H1 (cell line): ENCODE results near the gene PMFBP1. TPM values are rescaled to one million over a fixed set of nuclear protein-coding genes. Genes with fewer than 3 reads are reported as not detected.

Source experiments
- CTCF ChIA-PET: fragments of 300-600 bp; sonication (Branson Sonifier 250); formaldehyde crosslinking; loops from one replicate; lab custom pipeline; 2021; ENCODE audit not compliant: partially characterized antibody; lab: Charles Lee
- POLR2A ChIA-PET: fragments of 300-600 bp; sonication (Branson Sonifier 250); formaldehyde crosslinking; loops from one replicate; lab custom pipeline; 2021; ENCODE audit warnings: inconsistent platforms; ENCODE audit not compliant: partially characterized antibody; lab: Charles Lee
- DNase-seq, 2 experiments: peaks; one replicate each; pipeline versions ENCODE4 v3.0.0 to v3.0.0-alpha.2; 2010 to 2022; ENCODE audit warnings: low spot score in 2 of 2, low read depth in 1 of 2, mixed read lengths in 1 of 2
- FAIRE-seq: peaks from 2 replicates; lab custom pipeline; 2011; peaks lifted over from hg19 to GRCh38; lab: Jason Lieb, UNC
- H2AFZ ChIP-seq: 2 replicates; pipeline ENCODE4 v1.8.1; 2012; ENCODE audit warnings: low read length, inconsistent platforms
- H2AK5ac ChIP-seq: 2 replicates; pipeline ENCODE4 v1.6.1; 2013; ENCODE audit warnings: low read depth, low read length
- H2BK120ac ChIP-seq: replicated peaks from 2 replicates; pipeline ENCODE3; 2013; ENCODE audit warnings: low read depth, low read length, inconsistent platforms
- H2BK12ac ChIP-seq: 2 replicates; pipeline ENCODE4 v1.6.1; 2013; ENCODE audit warnings: low read depth, low read length
- H2BK15ac ChIP-seq: 2 replicates; pipeline ENCODE4 v1.6.1; 2013; ENCODE audit warnings: low read length
- H2BK20ac ChIP-seq: 2 replicates; pipeline ENCODE4 v1.6.1; 2013; ENCODE audit warnings: low read length
- H2BK5ac ChIP-seq: 2 replicates; pipeline ENCODE4 v1.6.1; 2013; ENCODE audit warnings: low read depth, low read length
- H3K14ac ChIP-seq: 2 replicates; pipeline ENCODE4 v1.6.1; 2013; ENCODE audit warnings: inconsistent platforms; ENCODE audit not compliant: insufficient read length
- H3K18ac ChIP-seq: 2 replicates; pipeline ENCODE4 v1.6.1; 2013; ENCODE audit warnings: low read length; ENCODE audit errors: extremely low read depth
- H3K23ac ChIP-seq: 2 replicates; pipeline ENCODE4 v1.6.1; 2013; ENCODE audit warnings: inconsistent platforms; ENCODE audit not compliant: insufficient read length
- H3K23me2 ChIP-seq: 2 replicates; pipeline ENCODE4 v1.6.1; 2013; ENCODE audit warnings: low read depth, low read length
- H3K27ac ChIP-seq: 2 replicates; pipeline ENCODE4 v1.6.1; 2011; ENCODE audit warnings: low read depth, low read length, inconsistent platforms
- H3K27me3 ChIP-seq, 4 experiments: replicated peaks in 1 of 4; 1 replicate in 1 of 4; 2 replicates in 3 of 4; pipeline versions ENCODE4 v1.6.1 to v1.8.1; 2011 to 2013; ENCODE audit warnings: low read length in 3 of 4, mild to moderate bottlenecking in 3 of 4, inconsistent platforms in 2 of 4, mixed read lengths in 2 of 4, moderate library complexity in 1 of 4; ENCODE audit not compliant: control insufficient read depth in 3 of 4, insufficient read depth in 3 of 4; ENCODE audit errors: extremely low read depth in 1 of 4
- H3K36me3 ChIP-seq, 4 experiments: 2 replicates each; pipeline versions ENCODE4 v1.6.1 to v1.8.1; 2011 to 2013; ENCODE audit warnings: mild to moderate bottlenecking in 4 of 4, low read length in 3 of 4, moderate library complexity in 2 of 4, control low read depth in 1 of 4, inconsistent platforms in 1 of 4; ENCODE audit not compliant: insufficient read depth in 4 of 4, control insufficient read depth in 2 of 4
- H3K4ac ChIP-seq: replicated peaks from 2 replicates; pipeline ENCODE3; 2013; ENCODE audit warnings: low read length, low read depth, mixed read lengths, inconsistent platforms; ENCODE audit not compliant: insufficient read length
- H3K4me1 ChIP-seq, 4 experiments: replicated peaks in 1 of 4; 1 replicate in 1 of 4; 2 replicates in 3 of 4; pipeline versions ENCODE4 v1.6.1 to v1.8.1; 2011 to 2013; ENCODE audit warnings: low read length in 3 of 4, inconsistent platforms in 2 of 4, mixed read lengths in 1 of 4; ENCODE audit not compliant: insufficient read depth in 4 of 4, control insufficient read depth in 3 of 4
- H3K4me2 ChIP-seq, 2 experiments: 2 replicates each; pipeline versions ENCODE4 v1.6.1 to v1.8.1; 2011 to 2013; ENCODE audit warnings: low read depth in 2 of 2, low read length in 2 of 2, control low read depth in 1 of 2, inconsistent platforms in 1 of 2, mild to moderate bottlenecking in 1 of 2; ENCODE audit not compliant: insufficient read depth in 1 of 2
- H3K4me3 ChIP-seq, 4 experiments: fragments of 200-600, 300-600 bp in 1 of 4; sonication (generic), shearing (Covaris generic), sonication (Bioruptor Twin) in 1 of 4; 2 replicates each; pipeline versions ENCODE4 v1.5.1 to v1.8.1; 2011 to 2016; ENCODE audit warnings: low read length in 4 of 4, low read depth in 3 of 4, control low read depth in 2 of 4, inconsistent platforms in 2 of 4, mild to moderate bottlenecking in 2 of 4, mixed read lengths in 1 of 4, moderate library complexity in 1 of 4; ENCODE audit not compliant: insufficient read depth in 2 of 4; ENCODE audit errors: extremely low read depth in 1 of 4
- H3K56ac ChIP-seq: replicated peaks from 2 replicates; pipeline ENCODE3; 2013; ENCODE audit warnings: low read depth, mild to moderate bottlenecking, mixed read lengths, low read length, inconsistent platforms; ENCODE audit not compliant: insufficient read length
- H3K79me1 ChIP-seq: 2 replicates; pipeline ENCODE4 v1.6.1; 2013; ENCODE audit warnings: low read depth, low read length, control low read depth
- H3K79me2 ChIP-seq, 2 experiments: 2 replicates each; pipeline versions ENCODE4 v1.6.1 to v1.8.1; 2012 to 2013; ENCODE audit warnings: low read length in 2 of 2, mild to moderate bottlenecking in 2 of 2, inconsistent platforms in 1 of 2; ENCODE audit not compliant: insufficient read depth in 2 of 2, control insufficient read depth in 1 of 2
- H3K9ac ChIP-seq, 4 experiments: replicated peaks in 1 of 4; 1 replicate in 1 of 4; 2 replicates in 3 of 4; pipeline versions ENCODE4 v1.6.1 to v1.8.1; 2011 to 2013; ENCODE audit warnings: low read depth in 3 of 4, low read length in 3 of 4, control low read depth in 2 of 4, mild to moderate bottlenecking in 2 of 4, moderate library complexity in 2 of 4, inconsistent platforms in 1 of 4; ENCODE audit errors: extremely low read depth in 1 of 4
- H3K9me3 ChIP-seq, 2 experiments: 2 replicates each; pipeline versions ENCODE4 v1.6.1 to v1.8.1; 2012 to 2013; ENCODE audit warnings: mild to moderate bottlenecking in 2 of 2, moderate library complexity in 2 of 2, control low read depth in 1 of 2, inconsistent platforms in 1 of 2, low read depth in 1 of 2, low read length in 1 of 2, mixed read lengths in 1 of 2; ENCODE audit not compliant: insufficient read depth in 2 of 2
- H4K20me1 ChIP-seq, 2 experiments: replicated peaks in 1 of 2; 2 replicates each; pipeline versions ENCODE3 to v1.8.1; 2011 to 2013; ENCODE audit warnings: inconsistent platforms in 2 of 2, low read length in 2 of 2, mild to moderate bottlenecking in 1 of 2; ENCODE audit not compliant: insufficient read depth in 2 of 2, control insufficient read depth in 1 of 2
- H4K5ac ChIP-seq: 2 replicates; pipeline ENCODE4 v1.6.1; 2013; ENCODE audit warnings: low read length, low read depth, mixed read lengths, inconsistent platforms; ENCODE audit not compliant: insufficient read length
- H4K8ac ChIP-seq: 2 replicates; pipeline ENCODE4 v1.8.0; 2013; ENCODE audit warnings: mild to moderate bottlenecking, moderate library complexity, low read length, inconsistent platforms; ENCODE audit not compliant: insufficient read depth; ENCODE audit errors: extremely low read depth
- H4K91ac ChIP-seq: replicated peaks from 2 replicates; pipeline ENCODE3; 2013; ENCODE audit warnings: low read length, mixed read lengths, inconsistent platforms; ENCODE audit not compliant: insufficient read length
- ASH2L ChIP-seq: fragments of 200-600, 300-600 bp; sonication (generic); IDR thresholded peaks from one replicate; pipeline ENCODE4 v1.7.1; 2017; ENCODE audit warnings: low read length
- HDAC6 ChIP-seq: IDR thresholded peaks from one replicate; pipeline ENCODE4 v1.7.1; 2012; ENCODE audit warnings: low read depth, mild to moderate bottlenecking, inconsistent platforms, low read length, moderate library complexity
- JUN ChIP-seq: IDR thresholded peaks from 2 replicates; pipeline ENCODE4 v1.6.1; 2011; ENCODE audit warnings: low read depth, mild to moderate bottlenecking, improper control_type of control experiment, low read length
- RAD21 ChIP-seq, 2 experiments: IDR thresholded peaks in 1 of 2; conservative IDR thresholded peaks in 1 of 2; 2 replicates each; pipeline ENCODE4 v1.6.1; 2011; ENCODE audit warnings: low read depth in 2 of 2, low read length in 2 of 2, improper control_type of control experiment in 1 of 2, inconsistent platforms in 1 of 2, mild to moderate bottlenecking in 1 of 2, moderate library complexity in 1 of 2
- SRF ChIP-seq: IDR thresholded peaks from 2 replicates; pipeline ENCODE4 v1.6.1; 2011; ENCODE audit warnings: mild to moderate bottlenecking, low read depth, low read length, moderate library complexity
- WGBS, 2 experiments: shearing (Covaris generic) in 1 of 2; methylation state at CpG; one replicate each; pipeline versions ENCODE4 v1.1.6 to v1.1.7; 2013 to 2015; ENCODE audit warnings: low lambda C conversion rate in 2 of 2, mixed read lengths in 2 of 2, inconsistent platforms in 1 of 2, low coverage in 1 of 2, missing lambda C conversion rate in 1 of 2; ENCODE audit not compliant: insufficient replicate concordance in 2 of 2, insufficient coverage in 1 of 2, insufficient read length in 1 of 2; ENCODE audit errors: extremely low coverage in 1 of 2, missing lambda C conversion rate in 1 of 2; 5-methylcytosine and 5-hydroxymethylcytosine counted together
- polyA plus RNA-seq, 7 experiments: library from polyadenylated mRNA; depleted of rRNA in 3 of 7; stranded (reverse) in 5 of 7; unstranded in 2 of 7; fragments of >200 nt in 5 of 7; fragments of 200-250 nt in 2 of 7; gene quantifications; 1 replicate in 5 of 7; 2 replicates in 1 of 7; 4 replicates in 1 of 7; pipeline versions ENCODE4 v1.2.1 to v1.2.3, GENCODE V29; 2011 to 2013; ENCODE audit warnings: missing spikeins in 2 of 7, mixed read lengths in 2 of 7
- total RNA-seq: library from RNA; stranded (reverse); fragmentation: NEBNext Ultra II Directional; extraction: Animal tissue kit (Norgen Biotek cat#: 25700); gene quantifications from 2 replicates; pipeline ENCODE4 v1.2.1, GENCODE V29; 2021
- TF ChIP-seq, protein P1 (sequence below), 3 experiments: IDR thresholded peaks; 1 replicate in 2 of 3; 2 replicates in 1 of 3; pipeline versions ENCODE4 v1.5.1 to v1.6.1; 2011; ENCODE audit warnings: low read length in 3 of 3, mild to moderate bottlenecking in 3 of 3, inconsistent platforms in 2 of 3, low read depth in 1 of 3, moderate library complexity in 1 of 3; ENCODE audit not compliant: insufficient read depth in 1 of 3; ENCODE audit errors: control extremely low read depth in 1 of 3

The PMFBP1 gene
- total and polyA plus RNA-seq, 2 of the 8 experiments (the other 6 are each of a cell fraction or from before 2014, with no cell fraction given): 0.32 to 1.6 TPM

DNA sequence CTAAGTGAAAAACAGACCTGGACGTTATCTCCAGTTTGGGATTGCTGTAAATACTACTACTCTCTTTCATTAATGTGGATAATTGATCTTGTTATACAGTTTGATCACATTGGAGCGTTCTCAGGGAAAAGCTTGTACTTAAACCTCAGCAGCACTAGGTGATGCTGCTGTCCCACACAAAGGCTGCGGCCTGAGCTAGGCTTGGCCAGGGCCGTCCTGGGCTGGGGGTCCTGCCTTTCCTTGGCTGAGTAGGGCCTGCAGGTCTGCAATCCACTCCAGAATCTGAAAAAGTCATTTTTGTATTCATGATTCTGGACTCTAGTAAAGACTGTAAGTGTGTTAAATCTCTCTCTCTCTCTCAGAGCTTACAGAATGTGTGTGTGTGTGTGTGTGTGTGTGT, 23.7 kb upstream of the PMFBP1 start:
- Histone ChIP-seq H3K4me1 (peaks cover 2 to 4% (median 2%) of the 10 kb centered on the region in 4 experiments; a peak in 4 of 7 replicates), H2BK5ac (no peak overlapping the region), H3K27ac (no peak overlapping the region), H3K9me3 (no peaks in the 10 kb centered on the region), H3K14ac (no peak overlapping the region), H3K36me3 (no peaks in the 10 kb centered on the region), H3K4ac (no peak overlapping the region), H3K79me2 (no peaks in the 10 kb centered on the region), H2BK15ac (no peak overlapping the region), H2AFZ (no peak overlapping the region), H4K8ac (no peak overlapping the region), H2BK120ac (no peak overlapping the region), H3K23ac (no peak overlapping the region), H3K27me3 (no peaks in the 10 kb centered on the region), H3K9ac (no peak overlapping the region), H3K79me1 (no peaks in the 10 kb centered on the region), H4K91ac (no peak overlapping the region), H3K56ac (no peak overlapping the region), H4K5ac (no peak overlapping the region), H3K23me2 (no peaks in the 10 kb centered on the region), H2BK12ac (no peak overlapping the region), H4K20me1 (no peaks in the 10 kb centered on the region), H3K4me2 (no peak overlapping the region), H3K18ac (no peak overlapping the region), H2BK20ac (no peak overlapping the region), H2AK5ac (no peak overlapping the region), H3K4me3 (no peak overlapping the region)
- 71% methylated on average over 4 of the region's 4 CpGs; no CpG with 5 or more reads in 1 of the 2 experiments for WGBS, 2 experiments
- FAIRE-seq (peak; percentile 62), DNase-seq (peak; percentile 7 to 59)
- POLR2A ChIA-PET: no interaction called here
- CTCF ChIA-PET: interaction anchor here (0.5 to 2.9 kb wide), 42 partner anchors 10 to 738 kb away, joined by 3 to 12 read pairs (median 3); no protein-coding TSS in a partner anchor
- TF ChIP-seq, protein P1, sequence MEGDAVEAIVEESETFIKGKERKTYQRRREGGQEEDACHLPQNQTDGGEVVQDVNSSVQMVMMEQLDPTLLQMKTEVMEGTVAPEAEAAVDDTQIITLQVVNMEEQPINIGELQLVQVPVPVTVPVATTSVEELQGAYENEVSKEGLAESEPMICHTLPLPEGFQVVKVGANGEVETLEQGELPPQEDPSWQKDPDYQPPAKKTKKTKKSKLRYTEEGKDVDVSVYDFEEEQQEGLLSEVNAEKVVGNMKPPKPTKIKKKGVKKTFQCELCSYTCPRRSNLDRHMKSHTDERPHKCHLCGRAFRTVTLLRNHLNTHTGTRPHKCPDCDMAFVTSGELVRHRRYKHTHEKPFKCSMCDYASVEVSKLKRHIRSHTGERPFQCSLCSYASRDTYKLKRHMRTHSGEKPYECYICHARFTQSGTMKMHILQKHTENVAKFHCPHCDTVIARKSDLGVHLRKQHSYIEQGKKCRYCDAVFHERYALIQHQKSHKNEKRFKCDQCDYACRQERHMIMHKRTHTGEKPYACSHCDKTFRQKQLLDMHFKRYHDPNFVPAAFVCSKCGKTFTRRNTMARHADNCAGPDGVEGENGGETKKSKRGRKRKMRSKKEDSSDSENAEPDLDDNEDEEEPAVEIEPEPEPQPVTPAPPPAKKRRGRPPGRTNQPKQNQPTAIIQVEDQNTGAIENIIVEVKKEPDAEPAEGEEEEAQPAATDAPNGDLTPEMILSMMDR (IDR thresholded peaks at IDR 0.05; ENCODE audit: control extremely low read depth in 1 of 3, insufficient read depth in 1 of 3, low read depth in 1 of 3, low read length in 3 of 3): peak; percentile 80
- TF ChIP-seq SRF: no peak
- TF ChIP-seq ASH2L: no peak
- TF ChIP-seq JUN: no peak
- peak; percentile 93 to 96 for TF ChIP-seq RAD21 (IDR thresholded peaks at IDR 0.05 in 1 of 2, conservative IDR thresholded peaks at IDR 0.05 in 1 of 2; ENCODE audit: low read depth in 2 of 2, low read length in 2 of 2)
- TF ChIP-seq HDAC6: no peak
